NCI-H1105 (cell line): ENCODE data around the gene HACL1.
"Not testable (repeated sequence)": the region's sequence is repeated elsewhere in the genome, so short reads cannot be mapped to it uniquely, and the experiment has no call there.

ENCODE experiments used
- DNase-seq: peaks from one replicate; lab custom pipeline; 2025; lab: John Stamatoyannopoulos, UW

HACL1 gene

DNA sequence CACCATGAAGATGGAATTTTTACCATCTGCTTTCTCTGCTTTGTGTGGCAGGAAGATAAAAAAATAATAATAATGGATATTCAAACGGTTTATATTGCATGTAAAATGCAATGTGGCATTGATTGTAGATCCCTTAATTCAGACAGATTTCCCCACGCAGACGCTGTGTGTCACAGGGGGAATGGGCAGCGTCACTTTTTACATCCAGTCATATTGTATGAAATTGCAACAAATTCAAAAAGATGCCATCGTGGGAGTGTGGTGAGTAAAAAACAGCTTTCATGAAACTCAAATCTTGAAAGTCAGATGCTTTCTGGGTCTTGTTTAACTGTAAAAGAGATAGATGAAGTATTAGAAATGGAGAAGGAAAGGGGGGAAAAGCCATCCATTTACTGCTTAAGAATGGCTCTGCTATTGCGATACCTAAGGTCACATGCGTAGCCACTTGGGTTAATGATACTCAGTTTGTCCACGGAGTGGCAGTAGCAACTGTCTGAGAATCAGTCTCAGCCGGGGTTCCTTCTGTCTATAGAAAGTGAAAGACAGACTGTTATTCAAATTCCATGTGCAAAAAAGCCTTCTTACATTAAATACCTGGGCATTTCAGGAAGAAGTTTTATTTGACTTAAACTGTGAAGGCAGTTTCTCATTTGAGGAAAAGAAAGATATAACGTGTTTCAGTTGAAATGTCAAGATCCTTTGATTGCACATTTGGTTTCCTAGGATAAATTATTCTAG lies 28.7 kb upstream of the HACL1 start:
- DNase-seq, result no peak

DNA sequence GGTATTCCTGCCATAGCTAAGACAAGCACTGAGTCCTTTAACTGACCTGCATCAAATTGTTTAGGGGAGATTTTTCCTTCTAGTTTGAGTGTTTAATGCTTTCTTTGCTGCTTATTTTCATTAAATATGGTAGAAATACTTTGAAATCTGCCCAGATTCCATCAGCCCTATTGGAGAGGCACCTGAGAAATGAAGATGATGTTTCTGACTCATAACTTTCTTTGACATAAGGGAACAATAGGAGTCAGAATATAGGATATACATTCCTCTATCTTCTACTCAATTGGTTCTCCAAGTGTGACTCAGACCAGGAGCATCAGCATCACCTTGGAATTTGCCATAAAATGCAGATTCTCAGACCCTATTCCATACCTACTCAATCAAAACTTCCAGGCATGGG lies 27.6 kb upstream of the HACL1 start:
- no peak for DNase-seq

DNA sequence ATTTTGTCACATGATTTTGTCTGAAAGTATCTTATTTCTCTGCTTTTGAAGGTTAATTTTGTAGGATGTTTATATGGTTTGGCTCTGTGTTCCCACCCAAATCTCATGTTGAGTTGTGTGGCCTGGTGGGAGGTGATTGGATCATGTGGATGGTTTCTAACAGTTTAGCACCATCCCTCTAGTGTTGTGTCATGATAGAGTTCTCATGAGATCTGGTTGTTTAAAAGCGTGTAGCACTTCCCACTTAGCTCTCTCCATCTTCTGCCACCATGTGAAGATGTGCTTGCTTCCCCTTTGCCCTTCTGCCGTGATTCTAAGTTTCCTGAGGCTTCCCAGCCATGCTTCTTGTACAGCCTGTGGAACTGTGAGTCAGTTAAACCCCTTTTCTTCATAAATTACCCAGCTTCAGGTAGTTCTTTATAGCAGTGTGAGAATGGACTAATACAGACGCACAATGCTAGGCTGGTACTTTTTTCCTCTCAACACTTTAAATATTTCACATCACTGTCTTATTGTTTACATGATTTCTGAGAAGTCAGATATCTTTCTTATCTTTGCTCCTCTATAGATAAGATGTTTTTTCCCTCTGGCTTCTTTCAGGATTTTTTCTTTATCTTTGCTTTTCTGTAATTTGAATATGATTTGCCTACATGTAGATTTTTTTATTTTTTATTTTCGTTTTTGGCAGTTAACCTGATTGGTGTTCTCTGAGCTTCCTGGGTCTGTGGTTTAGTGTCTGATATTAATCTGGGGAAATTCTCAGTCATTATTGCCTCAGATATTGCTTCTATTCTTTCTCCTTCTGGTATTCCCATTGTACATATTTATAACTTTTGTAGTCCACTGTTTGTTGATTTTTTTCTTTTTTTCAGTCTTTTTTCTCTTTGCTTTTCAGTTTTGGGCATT lies 22.4 kb upstream of the HACL1 start:
- DNase-seq, result no peak

DNA sequence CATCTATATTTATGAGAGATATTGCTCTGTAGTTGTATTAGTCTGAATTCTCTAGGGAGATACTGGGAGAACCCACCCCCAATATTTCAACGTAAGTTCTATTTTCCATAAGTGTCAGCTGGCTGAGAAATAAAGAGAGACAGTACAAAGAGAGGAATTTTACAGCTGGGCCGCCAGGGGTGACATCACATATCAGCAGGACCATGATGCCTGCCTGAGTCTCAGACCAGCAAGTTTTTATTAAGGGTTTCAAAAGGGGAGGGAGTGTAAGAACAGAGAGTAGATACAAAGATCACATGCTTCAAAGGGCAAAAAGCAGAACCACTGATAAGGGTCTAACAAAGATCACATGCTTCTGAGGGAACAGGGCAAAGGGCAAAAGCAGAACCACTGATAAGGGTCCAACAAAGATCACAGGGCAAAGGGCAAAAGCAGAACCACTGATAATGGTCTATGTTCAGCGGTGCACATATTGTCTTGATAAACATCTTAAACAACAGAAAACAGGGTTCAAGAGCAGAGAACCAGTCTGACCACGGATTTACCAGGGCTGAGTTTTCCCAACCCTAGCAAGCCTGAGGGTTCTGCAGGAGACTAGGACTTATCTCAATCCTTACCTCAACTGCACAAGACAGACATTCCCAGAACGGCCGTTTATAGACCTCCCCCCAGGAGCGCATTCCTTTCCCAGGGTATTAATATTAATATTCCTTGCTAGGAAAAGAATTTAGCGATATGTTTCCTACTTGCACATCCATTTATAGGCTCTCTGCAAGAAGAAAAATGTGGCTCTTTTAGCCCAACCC lies 18.5 kb upstream of the HACL1 start:
- DNase-seq, result not testable (repeated sequence)

DNA sequence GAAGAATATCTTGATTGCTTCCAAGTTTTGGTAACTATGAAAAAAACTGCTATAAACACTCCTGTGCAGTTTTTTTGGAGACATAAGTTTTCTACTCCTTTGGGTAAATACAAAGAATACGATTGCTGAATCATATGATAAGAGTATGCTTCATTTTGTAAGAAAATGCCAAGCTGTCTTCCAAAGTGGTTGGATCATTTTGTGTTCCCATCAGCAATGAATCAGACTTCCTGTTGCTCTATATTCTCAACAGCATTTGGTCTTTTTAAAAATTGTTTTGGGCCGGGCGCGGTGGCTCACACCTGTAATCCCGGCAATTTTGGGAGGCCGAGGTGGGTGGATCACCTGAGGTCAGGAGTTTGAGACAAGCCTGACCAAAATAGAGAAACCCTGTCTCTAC lies 14.7 kb upstream of the HACL1 start:
- DNase-seq, result no peak

GRCh38 chr3:15614958-15615357 lies 13.6 kb upstream of the HACL1 start:
- DNase-seq, result no peak

GRCh38 chr3:15612001-15612400 lies 10.6 kb upstream of the HACL1 start:
- DNase-seq, result no peak

DNA sequence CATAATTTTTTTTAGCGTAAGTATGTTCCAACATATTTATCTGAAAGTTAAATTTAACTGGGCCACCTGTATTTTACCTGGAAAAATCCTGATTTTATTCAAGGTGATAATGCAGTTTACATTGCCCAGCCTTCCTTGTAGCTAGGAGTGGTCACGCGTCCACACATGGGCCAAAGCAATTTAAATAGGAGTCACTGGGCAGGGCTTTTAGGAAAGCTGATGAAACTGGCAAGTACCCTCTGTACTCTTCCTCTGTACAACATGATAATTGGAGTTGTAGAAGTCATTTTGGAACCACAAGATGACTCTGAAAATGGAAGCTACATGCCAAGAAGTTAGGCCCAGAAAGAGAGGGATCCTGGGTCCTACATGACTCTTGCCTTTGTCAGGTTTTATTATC lies 9.6 kb upstream of the HACL1 start:
- DNase-seq, result no peak

GRCh38 chr3:15610082-15610759 lies 8.9 kb upstream of the HACL1 start:
- no peak for DNase-seq

DNA sequence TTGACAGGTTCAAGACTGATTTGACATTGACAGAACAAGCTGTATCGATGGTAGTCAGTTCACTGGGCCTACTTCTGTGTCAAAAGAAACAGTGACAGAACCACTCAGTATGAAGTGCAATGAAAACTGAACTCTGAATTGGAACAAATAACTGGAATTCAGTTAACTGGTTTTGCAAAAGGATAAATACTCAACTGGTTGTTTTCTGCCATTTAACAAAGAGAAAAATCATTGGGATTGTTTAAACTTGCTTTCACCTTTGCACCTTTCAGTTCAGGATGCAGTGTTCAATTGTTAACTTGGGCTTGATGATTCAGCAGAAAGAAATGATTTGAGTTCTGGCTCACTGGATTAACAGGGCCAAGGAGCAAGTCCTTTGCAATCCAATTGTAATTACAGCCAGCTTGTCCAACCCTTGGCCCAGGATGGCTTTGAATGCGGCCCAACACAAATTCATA lies 5.1 kb upstream of the HACL1 start:
- no peak for DNase-seq

GRCh38 chr3:15604584-15604983 lies 3.2 kb upstream of the HACL1 start:
- not testable (repeated sequence) for DNase-seq

DNA sequence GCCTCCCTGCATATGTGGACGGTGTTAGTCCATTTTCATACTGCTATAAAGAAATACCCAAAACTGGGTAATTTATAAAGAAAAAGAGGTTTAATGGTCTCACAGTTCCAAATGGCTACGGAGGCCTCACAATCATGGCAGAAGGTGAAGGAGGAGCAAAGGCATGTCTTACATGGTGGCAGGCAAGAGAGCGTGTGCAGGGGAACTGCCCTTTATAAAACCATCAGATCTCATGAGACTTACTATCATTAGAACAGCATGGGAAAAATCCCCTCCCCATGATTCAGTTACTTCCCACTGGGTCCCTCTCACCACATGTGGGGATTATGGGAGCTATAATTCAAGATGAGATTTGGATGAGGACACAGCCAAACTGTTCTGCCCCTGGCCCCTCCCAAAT lies 1.4 kb upstream of the HACL1 start:
- not testable (repeated sequence) for DNase-seq

DNA sequence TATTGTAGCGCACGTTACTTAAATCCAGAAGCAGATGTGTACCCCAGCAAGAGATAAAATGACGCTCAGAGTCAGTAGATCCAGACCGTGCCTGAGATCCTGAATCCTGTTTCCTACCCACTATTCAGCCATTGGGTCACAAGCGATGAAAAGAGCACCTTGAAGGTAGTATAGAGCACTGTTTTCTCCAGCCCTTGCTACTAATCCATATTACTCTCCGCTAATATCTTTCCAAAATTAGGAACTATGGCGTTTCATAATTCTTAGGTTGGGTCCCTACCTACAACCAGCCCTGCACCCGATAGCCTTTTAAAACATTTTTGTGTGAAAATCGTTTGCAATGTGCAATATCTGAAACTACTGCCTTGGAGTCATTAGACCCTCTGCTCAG lies 772 bp upstream of the HACL1 start:
- DNase-seq, result no peak

- no peak for DNase-seq
Observed at GRCh38 chr3:15601046-15601398, 347 bp downstream of the HACL1 start.

GRCh38 chr3:15595955-15596354 lies 5.4 kb downstream of the HACL1 start:
- no peak for DNase-seq

DNA sequence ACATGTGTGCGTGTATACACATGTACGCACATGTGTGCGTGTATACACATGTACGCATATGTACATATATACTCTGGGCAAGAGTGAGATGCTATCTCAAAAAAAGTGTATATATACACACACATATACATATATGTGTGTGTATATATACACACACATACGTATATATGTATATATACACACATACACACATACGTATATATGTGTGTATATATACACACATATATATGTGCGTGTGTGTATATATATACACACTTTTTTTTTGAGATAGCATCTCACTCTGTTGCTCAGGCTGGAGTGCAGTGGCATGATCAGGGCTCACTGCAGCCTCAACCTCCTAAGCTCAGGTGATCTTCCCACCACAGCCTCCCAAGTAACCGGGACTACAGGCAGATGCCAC lies 8.4 kb downstream of the HACL1 start:
- no peak for DNase-seq

DNA sequence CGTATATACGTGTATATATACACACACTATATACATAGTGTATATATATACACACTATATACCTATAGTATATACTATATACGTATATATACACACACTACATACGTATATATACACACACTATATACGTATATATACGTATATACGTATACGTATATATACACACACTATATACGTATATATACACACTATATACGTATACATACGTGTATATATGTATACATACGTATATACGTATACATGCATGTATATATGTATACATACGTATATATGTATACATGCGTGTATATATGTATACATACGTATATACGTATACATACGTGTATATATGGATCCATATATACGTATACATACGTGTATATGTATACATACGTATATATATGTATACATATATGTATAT lies 9.4 kb downstream of the HACL1 start:
- DNase-seq, result no peak

DNA sequence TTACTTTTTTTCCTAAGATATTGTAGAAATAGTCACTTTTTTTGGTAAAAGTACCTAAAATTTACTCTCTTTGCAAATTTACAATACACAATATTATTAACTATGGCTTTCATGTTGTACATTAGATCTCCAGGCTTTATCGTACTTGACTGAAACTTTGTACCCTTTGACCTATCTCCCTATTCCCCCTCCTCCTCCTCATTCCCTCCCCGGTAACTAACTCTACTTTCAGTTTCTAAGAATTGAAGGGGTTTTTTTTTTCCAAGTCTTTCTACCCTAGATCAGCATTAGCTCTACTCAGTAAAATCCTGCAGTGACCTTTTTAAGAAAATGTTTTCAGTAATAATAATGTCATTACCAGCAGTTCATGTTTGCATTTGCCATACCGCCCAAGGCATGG lies 10.1 kb downstream of the HACL1 start:
- DNase-seq, result no peak

GRCh38 chr3:15585111-15585845 lies 16.1 kb downstream of the HACL1 start:
- DNase-seq, result no peak

DNA sequence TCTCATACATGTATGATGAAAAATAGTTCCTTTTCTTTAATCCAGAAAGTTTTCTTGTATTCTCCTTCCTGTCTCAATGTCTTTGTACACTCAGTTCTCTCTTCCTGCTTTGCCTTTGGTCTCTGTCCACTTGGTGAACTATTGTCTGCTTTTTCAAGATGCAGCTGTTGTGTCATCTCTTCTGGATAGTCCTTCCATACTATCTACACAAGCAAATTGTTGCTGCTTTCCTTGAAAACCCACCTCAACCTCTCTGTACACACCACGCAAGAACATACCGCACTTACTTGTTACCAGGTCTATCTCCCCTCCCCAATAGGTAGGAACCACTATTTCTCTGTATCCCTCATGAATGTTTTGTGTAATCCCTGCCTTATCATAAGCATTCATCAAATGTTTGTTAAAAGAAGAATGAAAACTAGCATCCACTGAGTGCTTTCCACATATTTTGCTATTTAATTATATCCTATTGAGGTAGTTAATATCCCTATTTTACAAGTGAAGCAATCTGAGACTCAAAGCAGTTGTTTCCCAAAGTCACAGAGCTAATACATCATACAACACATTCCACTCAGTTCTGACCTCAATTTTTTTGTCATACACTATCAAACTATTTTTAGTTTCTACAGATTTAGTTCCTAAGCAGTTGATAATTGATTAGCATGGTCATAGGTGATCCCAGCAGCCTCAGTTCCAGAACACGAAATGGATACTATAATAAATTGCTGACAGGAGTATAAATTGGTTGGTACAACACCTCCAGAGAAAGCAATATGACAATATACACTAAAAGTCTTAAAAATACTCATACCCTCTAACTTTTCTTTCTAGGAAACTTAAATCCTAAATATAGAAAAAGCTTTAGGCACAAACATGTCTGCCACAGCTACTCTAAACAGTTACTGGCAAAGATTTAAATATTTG lies 19.6 kb downstream of the HACL1 start:
- no peak for DNase-seq
